ENCODE measurements around the gene CDK5R1.

CDK5R1 gene

DNA sequence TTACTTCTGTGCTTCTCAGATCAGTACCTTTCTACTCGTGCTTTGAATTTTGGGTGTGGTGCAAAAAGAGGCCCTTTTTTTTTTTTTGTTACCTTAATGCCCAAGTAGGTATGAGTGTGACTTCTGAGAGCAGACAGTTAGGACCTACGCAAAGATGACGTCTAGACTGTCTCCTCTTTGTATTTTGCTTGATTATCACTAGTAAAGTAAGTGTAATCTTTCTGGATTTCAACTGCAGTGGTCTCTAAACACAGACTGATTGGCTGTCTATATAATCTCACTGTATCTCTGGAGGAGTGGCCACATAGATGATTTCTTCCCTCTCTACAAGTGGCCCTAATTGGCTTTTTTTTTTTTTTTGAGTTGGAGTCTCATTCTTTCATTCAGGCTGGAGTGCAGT, 11.5 kb upstream of the CDK5R1 start:
- DNase-seq, result no peak

GRCh38 chr17:32477220-32477619, 9.6 kb upstream of the CDK5R1 start:
- DNase-seq, result no peak

DNA sequence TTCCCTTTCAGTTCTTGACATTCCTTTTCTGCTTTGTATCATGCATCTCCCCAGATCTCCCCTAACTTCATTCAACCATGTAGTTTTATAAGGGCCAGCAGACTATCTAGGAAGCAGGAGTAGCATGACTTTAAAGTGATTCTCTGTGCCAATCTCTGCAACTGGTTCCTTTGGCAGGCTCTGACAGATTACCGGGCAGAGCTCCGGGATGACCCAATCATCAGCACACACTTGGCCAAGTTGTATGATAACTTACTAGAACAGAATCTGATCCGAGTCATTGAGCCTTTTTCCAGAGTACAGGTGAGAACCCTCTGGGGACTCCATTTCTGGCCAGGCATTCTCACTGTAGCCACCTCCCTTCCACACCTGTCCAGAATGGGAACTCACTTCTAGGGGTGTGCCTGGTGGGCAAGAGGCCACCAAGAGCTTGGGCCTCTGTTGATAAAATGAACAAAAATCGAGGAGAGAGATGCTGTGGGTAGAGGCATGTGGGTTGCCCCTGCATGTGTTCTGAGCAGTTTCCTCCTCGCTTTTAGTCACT, 7.6 kb upstream of the CDK5R1 start:
- no peak for DNase-seq

DNA sequence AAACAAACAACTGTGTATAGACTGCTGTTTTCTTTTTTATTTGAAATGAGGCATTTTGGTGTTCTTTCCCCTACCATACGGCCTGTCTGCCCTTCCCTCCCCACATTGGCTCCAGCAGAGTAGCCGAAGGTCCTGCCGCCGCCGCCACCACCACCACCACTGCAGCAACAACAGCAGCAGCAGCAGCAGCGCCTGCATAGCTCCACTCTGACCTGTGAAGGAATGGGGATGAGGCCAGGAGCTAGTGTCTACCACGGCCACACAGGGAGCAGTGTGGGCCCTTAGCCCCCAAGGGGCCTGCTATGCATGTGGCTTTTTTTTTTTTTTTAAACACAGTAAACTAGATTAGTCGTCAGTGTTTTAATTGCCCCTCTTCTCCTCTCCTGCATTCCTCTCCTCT, 5.6 kb upstream of the CDK5R1 start:
- DNase-seq, result no peak

DNA sequence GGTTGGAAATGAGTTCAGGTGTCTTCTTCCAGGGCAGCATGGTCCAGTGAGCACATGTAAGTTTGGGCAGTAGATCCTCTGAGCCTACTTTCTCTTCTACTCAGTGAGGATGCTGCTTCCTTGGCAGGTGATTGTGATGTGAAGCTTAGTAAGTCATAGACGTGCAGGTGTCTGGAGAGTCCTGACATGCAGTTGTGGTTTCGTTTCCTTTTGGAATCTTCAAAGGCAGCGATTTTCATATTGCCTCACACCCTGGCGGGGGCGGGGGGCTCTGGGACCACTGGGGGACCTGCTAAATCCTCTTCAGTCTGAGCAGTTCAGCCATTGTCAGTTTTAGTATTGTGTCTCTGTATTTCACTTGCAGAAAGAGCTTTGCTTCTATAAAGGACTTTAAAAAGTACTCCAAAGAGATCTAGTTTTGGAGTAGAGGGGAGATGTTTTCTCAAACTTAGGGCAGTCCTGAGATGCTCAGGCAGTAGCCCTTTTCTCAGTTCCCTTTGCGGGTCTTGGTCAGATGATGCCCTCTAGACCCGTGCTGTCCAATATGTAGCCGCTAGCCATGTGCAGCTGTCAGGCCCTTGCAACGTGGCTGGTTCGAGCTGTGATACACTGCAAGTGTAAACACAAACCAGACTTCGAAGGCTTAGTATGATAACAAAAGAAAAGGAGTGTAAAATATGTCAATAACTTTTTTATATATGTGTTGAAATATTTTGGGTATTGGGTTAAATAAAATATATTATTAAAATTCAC, 4.0 kb upstream of the CDK5R1 start:
- no peak for DNase-seq

GRCh38 chr17:32483451-32484019, 3.3 kb upstream of the CDK5R1 start:
- peak; percentile 27 for DNase-seq

- DNase-seq, result no peak
Observed at GRCh38 chr17:32484041-32484461, 2.7 kb upstream of the CDK5R1 start.

GRCh38 chr17:32484628-32485027, 2.2 kb upstream of the CDK5R1 start:
- no peak for DNase-seq

DNA sequence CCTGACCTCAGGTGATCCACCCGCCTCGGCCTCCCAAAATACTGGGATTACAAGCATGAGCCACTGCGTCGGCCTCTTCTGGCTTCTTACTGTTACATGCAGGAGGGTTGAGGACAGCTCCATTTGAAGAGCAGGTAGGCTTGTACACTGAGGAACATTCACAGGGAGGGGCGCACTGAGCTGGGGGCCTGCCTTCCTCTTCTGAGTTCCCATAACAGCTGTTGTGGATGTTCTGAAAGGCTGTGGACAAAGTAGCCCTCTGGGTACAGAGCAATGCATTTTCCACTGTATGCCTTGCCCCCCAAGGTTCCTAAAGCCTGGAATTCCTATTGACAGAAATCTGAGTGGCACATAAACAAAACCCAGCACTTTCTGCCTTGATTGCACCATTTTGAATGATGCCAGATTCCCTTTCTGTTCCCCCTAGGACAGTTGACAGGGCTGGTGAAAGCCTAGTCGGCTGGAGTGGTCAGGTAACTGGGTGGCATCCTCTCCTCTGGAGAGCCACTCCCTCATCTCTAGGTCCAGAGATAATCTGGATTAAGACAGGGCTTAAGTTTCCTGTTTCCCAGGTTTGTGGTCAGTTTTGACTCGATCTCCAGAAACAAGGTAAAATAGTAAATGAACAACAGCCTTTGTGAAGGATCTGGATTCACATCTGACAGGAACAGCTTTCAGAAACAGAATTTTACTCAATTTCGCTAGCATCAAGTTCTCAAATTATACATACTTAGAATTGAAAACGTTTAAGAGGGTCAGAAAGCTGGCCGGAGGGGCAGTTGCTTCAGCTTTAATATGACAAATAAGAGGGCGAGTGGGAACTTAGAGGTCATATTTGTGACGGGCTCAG, 1.3 kb upstream of the CDK5R1 start:
- no peak for DNase-seq

GRCh38 chr17:32486111-32486700, 587 bp upstream of the CDK5R1 start:
- peak; percentile 72 for DNase-seq

DNA sequence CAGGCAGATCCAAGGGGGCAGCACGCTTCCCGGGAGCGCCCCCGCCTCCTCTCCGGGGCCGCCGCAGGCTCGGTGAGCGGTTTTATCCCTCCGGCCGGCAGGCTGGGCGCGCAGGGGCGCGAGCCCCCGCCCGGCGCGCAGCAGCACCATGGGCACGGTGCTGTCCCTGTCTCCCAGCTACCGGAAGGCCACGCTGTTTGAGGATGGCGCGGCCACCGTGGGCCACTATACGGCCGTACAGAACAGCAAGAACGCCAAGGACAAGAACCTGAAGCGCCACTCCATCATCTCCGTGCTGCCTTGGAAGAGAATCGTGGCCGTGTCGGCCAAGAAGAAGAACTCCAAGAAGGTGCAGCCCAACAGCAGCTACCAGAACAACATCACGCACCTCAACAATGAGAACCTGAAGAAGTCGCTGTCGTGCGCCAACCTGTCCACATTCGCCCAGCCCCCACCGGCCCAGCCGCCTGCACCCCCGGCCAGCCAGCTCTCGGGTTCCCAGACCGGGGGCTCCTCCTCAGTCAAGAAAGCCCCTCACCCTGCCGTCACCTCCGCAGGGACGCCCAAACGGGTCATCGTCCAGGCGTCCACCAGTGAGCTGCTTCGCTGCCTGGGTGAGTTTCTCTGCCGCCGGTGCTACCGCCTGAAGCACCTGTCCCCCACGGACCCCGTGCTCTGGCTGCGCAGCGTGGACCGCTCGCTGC, 832 bp downstream of the CDK5R1 start:
- no peak for DNase-seq

DNA sequence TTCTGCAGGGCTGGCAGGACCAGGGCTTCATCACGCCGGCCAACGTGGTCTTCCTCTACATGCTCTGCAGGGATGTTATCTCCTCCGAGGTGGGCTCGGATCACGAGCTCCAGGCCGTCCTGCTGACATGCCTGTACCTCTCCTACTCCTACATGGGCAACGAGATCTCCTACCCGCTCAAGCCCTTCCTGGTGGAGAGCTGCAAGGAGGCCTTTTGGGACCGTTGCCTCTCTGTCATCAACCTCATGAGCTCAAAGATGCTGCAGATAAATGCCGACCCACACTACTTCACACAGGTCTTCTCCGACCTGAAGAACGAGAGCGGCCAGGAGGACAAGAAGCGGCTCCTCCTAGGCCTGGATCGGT, 1.4 kb downstream of the CDK5R1 start:
- DNase-seq, result no peak

DNA sequence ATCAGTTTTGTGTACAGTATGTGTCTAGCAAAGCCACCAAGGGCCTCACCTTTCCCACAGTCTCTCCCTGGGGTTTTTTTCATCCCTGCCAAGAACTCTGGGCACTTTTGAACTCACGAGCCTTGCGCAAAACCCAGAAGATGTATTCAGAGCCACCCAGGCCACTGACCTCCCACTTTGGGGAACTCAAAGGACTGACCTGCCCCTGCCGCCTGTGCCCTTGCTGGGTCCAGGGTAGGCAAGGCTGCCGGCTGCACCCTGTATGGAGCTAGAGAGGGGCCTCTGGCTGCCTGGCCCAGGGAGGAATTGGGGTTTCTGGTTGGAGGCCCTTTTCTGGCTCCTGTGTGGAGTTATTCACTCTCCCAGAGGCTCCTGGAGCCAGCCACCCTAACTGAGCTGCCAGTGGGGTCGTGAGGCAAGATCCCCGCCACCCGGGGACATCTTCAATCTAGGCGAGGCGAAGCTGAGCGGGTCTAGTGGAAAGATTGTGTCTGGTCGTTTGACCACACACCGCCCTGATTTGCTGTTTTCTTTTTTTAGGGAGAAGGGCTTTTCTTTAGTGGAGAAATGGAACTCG, 1.9 kb downstream of the CDK5R1 start:
- DNase-seq, result no peak

- DNase-seq, result no peak
Observed at GRCh38 chr17:32489320-32490100, 2.7 kb downstream of the CDK5R1 start.

DNA sequence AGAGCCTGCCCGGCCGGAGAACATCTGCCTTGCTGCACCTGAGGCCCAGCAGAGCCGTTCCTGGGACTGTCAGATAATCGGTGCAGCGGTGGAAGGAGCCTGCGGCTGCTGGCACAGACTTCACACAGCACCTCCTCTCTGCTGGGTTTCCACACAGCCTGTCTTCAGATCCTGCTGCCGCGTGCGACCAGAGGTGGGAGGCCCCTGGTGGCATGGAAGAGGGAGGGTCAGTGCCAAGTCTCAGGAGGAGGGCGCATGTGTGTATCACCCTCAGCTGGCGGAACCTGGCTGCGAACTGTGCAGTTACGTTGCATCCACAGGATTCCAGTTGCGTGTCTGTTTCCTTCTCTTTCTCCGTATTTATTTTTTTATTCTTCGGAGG, 3.3 kb downstream of the CDK5R1 start:
- no peak for DNase-seq

DNA sequence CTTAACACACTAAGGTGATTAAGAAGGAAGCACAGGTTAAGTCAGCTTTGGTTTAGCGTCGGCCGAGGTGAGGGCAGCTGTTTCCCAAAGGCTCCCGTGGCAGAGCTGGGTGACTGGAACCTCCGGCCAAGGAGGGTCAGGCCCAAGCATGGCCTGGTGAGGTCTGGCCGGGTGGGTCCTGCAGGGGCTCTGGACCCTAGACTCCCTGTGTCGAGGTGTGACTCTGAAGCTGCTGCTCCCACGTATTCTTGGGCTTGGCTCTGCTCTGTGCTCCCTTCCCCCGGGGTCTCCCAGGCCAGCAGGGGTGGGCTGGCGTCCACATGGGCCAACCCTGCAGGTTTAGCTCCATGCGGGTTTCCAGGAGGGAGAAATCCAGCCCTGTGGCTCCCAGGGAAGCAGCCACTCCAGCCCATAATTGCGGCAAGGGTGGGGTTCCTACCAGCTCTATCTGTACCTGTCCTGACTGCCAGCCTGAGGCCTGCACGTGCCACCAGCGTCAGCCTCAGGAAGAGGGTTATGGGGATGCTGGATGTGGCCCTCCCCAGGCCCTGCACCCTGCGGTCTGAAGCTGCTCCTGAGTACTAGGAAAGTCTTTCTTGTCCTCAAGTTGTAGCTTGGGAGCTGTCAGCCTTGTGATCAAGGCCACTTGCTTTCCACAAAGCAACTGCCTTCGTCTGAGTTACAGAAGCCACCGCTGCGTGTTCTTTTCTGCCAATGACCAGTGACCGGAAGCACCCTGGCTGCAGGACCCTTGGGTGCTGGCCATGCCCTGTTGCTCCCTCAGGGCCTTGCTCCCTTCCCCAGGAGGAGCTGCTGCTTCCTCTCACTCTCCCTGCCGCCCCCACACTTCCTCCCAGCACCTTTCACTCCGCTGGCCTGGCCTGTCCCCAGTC, 4.8 kb downstream of the CDK5R1 start:
- DNase-seq, result no peak

DNA sequence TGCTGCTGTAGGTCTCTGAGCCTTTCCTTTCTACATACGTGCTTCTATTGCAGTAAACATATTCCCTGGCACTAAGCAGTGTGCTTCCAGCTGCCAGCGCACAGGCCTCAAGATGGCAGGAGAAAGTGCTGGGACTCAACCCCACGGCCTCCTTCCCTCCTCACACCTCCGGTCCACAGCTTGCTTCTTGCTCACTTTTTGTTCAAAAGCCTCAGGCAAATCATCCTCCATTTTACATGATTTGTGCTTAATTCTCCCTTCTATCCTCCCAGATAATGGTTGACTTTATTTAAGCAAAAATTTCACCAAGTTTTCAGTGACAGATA, 5.4 kb downstream of the CDK5R1 start:
- no peak for DNase-seq

DNA sequence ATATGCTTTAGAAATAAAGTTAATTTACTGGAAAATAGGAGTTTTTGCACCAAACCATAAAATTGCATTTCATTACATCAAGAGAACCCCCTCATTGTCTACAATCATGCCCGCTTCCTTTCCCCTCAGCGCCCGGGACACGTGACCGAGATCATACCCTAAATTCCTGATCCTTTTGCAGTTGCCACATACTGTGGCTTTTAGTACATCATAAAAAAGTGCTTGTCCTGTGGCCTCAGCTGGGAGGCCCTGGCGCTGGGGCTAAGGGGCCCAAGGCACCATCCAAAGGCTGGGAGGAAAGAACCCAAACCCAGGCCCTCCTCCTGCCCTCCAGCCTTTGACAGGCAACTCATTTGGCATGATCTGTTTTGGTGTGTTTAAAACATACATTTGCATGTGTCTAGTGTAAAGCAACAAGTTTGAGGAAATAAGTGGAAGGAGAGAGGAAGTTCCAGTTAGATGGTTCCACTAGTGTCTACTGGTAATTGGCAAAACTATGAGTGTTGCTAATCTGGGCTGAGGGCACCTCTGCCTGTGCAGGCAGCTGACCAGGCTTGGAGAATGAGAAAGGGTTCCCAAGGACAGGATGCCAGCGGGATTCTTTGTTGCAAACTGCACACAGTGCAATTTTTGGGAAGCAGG, 6.0 kb downstream of the CDK5R1 start:
- no peak for DNase-seq

DNA sequence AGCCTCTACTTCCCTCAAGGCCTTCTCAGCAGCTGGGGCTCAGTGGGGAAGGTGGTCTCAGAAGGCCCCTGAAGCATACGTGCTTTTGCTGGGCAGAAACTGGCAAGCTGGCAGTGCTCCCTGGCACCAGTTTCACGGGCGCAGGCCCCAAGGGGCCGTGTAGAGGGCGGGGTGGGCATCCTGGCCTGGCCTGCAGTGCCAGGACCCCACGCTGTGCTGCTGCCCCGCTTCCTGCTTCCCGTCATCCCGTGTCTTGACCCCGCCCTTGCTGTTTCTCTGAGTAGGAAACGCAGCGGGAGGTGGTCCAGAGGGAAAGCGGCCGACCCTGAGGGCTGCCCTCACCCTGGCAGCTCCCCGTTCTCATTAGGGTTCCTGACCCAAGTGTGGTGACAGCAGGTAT, 6.8 kb downstream of the CDK5R1 start:
- no peak for DNase-seq

DNA sequence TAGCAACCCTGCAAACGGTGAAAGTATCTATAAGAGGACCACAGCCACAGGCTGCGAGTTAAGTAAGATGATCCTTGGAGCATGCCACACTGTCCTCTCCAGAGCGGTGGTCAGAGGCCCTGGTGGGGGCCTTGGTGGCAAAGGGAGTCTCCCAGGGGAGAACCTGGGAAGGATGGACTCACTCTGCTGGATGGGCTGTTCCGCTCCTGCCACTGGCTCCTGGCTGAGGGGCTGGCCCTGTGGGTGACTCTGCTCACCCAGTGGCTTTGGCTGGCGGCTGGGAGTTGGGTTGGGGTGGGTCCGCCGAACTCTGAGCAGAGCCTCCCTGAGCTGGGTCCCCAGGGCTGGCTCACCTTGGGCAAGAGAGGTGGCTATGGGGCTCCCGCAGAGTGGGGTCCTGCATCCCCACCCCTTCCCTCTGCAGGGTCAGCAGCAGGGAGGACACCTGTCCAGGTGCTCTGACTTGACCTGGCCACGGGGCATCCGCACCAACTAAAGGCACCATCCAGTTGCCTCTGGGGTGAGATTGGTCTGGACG, 7.3 kb downstream of the CDK5R1 start:
- DNase-seq, result no peak

All from NCI-H1105 (cell line).